ENCODE results near the gene MAL.
"Not testable (repeated sequence)": the region's sequence is repeated elsewhere in the genome, so short reads cannot be mapped to it uniquely, and the experiment has no call there.

MAL gene

GRCh38 chr2:95034818-95035217 lies 9.3 kb downstream of the MAL start:
- H3K18ac ChIP-seq (ENCODE audit: low read length) = no peak overlapping the region
- H4K91ac ChIP-seq (ENCODE audit: low read depth, low read length) = no peak overlapping the region
- H2BK12ac ChIP-seq (ENCODE audit: low read length) = no peak overlapping the region
- no peaks in the 10 kb centered on the region for H3K79me2 ChIP-seq (ENCODE audit: control insufficient read depth, insufficient read depth, low read length, poor library complexity)
- WGBS (ENCODE audit: extremely low coverage, insufficient coverage, insufficient read length) = no CpG with 5 or more reads among the region's 7 CpGs
- H3K9me3 ChIP-seq (ENCODE audit: insufficient read depth, low read depth, low read length) = peaks cover 12% of the 10 kb centered on the region
- no peak overlapping the region for H2BK5ac ChIP-seq (ENCODE audit: low read depth, low read length, poor library complexity)
- H3K4me3 ChIP-seq (ENCODE audit: low read depth, low read length) = no peak overlapping the region
- H3K27ac ChIP-seq (ENCODE audit: low read depth, low read length) = no peak overlapping the region
- peaks cover 10 to 17% of the 10 kb centered on the region in 2 experiments for H3K4me1 ChIP-seq (ENCODE audit: control insufficient read depth in 1 of 2, insufficient read depth in 2 of 2, low read length in 2 of 2)
- no peaks in the 10 kb centered on the region for H3K79me1 ChIP-seq (ENCODE audit: low read length)
- H2BK120ac ChIP-seq (ENCODE audit: insufficient read depth, low read length, poor library complexity) = no peak overlapping the region
- no peak overlapping the region for H3K23ac ChIP-seq (ENCODE audit: low read length)
- no peak overlapping the region for H4K8ac ChIP-seq (ENCODE audit: low read depth, low read length)
- H3K4me2 ChIP-seq (ENCODE audit: low read length) = no peak overlapping the region
- no peak overlapping the region for H3K4ac ChIP-seq (ENCODE audit: low read depth, low read length)
- H2AK5ac ChIP-seq (ENCODE audit: low read length) = no peak overlapping the region
- H3K27me3 ChIP-seq (ENCODE audit: insufficient read depth, low read length) = no peaks in the 10 kb centered on the region
- H3K9ac ChIP-seq (ENCODE audit: low read length) = no peak overlapping the region
- H4K12ac ChIP-seq (ENCODE audit: low read depth, low read length) = no peak overlapping the region
- no peak overlapping the region for H2AFZ ChIP-seq (ENCODE audit: insufficient read depth, low read length, poor library complexity)
- no peak overlapping the region for H3K14ac ChIP-seq (ENCODE audit: low read length)
- no peaks in the 10 kb centered on the region for H3K36me3 ChIP-seq (ENCODE audit: control insufficient read depth in 1 of 2, insufficient read depth in 2 of 2, low read length in 2 of 2)
- DNase-seq = no peak

GRCh38 chr2:95036596-95037383 lies 11.3 kb downstream of the MAL start:
- Histone ChIP-seq H3K27me3 (ENCODE audit: insufficient read depth, low read length) (no peaks in the 10 kb centered on the region), H3K14ac (ENCODE audit: low read length) (no peak overlapping the region), H3K18ac (ENCODE audit: low read length) (no peak overlapping the region), H3K4me3 (ENCODE audit: low read depth, low read length) (no peak overlapping the region), H2AFZ (ENCODE audit: insufficient read depth, low read length, poor library complexity) (no peak overlapping the region), H3K79me2 (ENCODE audit: control insufficient read depth, insufficient read depth, low read length, poor library complexity) (no peaks in the 10 kb centered on the region), H4K12ac (ENCODE audit: low read depth, low read length) (no peak overlapping the region), H3K9me3 (ENCODE audit: insufficient read depth, low read depth, low read length) (peaks cover 11% of the 10 kb centered on the region), H4K8ac (ENCODE audit: low read depth, low read length) (no peak overlapping the region), H2BK12ac (ENCODE audit: low read length) (no peak overlapping the region), H3K79me1 (ENCODE audit: low read length) (no peaks in the 10 kb centered on the region), H3K27ac (ENCODE audit: low read depth, low read length) (no peak overlapping the region), H3K4me2 (ENCODE audit: low read length) (no peak overlapping the region), H3K4me1 (ENCODE audit: control insufficient read depth in 1 of 2, insufficient read depth in 2 of 2, low read length in 2 of 2) (peaks cover 0 to 8% of the 10 kb centered on the region in 2 experiments), H2BK120ac (ENCODE audit: insufficient read depth, low read length, poor library complexity) (no peak overlapping the region), H2AK5ac (ENCODE audit: low read length) (no peak overlapping the region), H3K23ac (ENCODE audit: low read length) (no peak overlapping the region), H3K36me3 (ENCODE audit: control insufficient read depth in 1 of 2, insufficient read depth in 2 of 2, low read length in 2 of 2) (no peaks in the 10 kb centered on the region), H2BK5ac (ENCODE audit: low read depth, low read length, poor library complexity) (no peak overlapping the region), H3K4ac (ENCODE audit: low read depth, low read length) (no peak overlapping the region), H3K9ac (ENCODE audit: low read length) (no peak overlapping the region), H4K91ac (ENCODE audit: low read depth, low read length) (no peak overlapping the region)
- no peak for DNase-seq
- no CpG with 5 or more reads among the region's 3 CpGs for WGBS (ENCODE audit: extremely low coverage, insufficient coverage, insufficient read length)

- Histone ChIP-seq H3K18ac (ENCODE audit: low read length) (no peak overlapping the region), H3K14ac (ENCODE audit: low read length) (no peak overlapping the region), H3K4me3 (ENCODE audit: low read depth, low read length) (no peak overlapping the region), H3K23ac (ENCODE audit: low read length) (no peak overlapping the region), H3K79me1 (ENCODE audit: low read length) (no peaks in the 10 kb centered on the region), H3K27ac (ENCODE audit: low read depth, low read length) (no peak overlapping the region), H2BK5ac (ENCODE audit: low read depth, low read length, poor library complexity) (no peak overlapping the region), H3K27me3 (ENCODE audit: insufficient read depth, low read length) (no peaks in the 10 kb centered on the region), H3K4ac (ENCODE audit: low read depth, low read length) (no peak overlapping the region), H2AK5ac (ENCODE audit: low read length) (no peak overlapping the region), H3K4me2 (ENCODE audit: low read length) (no peak overlapping the region), H4K91ac (ENCODE audit: low read depth, low read length) (no peak overlapping the region), H2BK120ac (ENCODE audit: insufficient read depth, low read length, poor library complexity) (no peak overlapping the region), H4K8ac (ENCODE audit: low read depth, low read length) (no peak overlapping the region), H3K36me3 (ENCODE audit: control insufficient read depth in 1 of 2, insufficient read depth in 2 of 2, low read length in 2 of 2) (no peaks in the 10 kb centered on the region), H4K12ac (ENCODE audit: low read depth, low read length) (no peak overlapping the region), H3K9me3 (ENCODE audit: insufficient read depth, low read depth, low read length) (peaks cover 10% of the 10 kb centered on the region), H3K4me1 (ENCODE audit: control insufficient read depth in 1 of 2, insufficient read depth in 2 of 2, low read length in 2 of 2) (peaks cover 0 to 5% of the 10 kb centered on the region in 2 experiments), H2BK12ac (ENCODE audit: low read length) (no peak overlapping the region), H3K79me2 (ENCODE audit: control insufficient read depth, insufficient read depth, low read length, poor library complexity) (no peaks in the 10 kb centered on the region), H3K9ac (ENCODE audit: low read length) (no peak overlapping the region), H2AFZ (ENCODE audit: insufficient read depth, low read length, poor library complexity) (no peak overlapping the region)
- WGBS (ENCODE audit: extremely low coverage, insufficient coverage, insufficient read length) = no CpG with 5 or more reads among the region's 2 CpGs
- DNase-seq = no peak
Measured at GRCh38 chr2:95037384-95037839, 11.9 kb downstream of the MAL start.

- H2AFZ ChIP-seq (ENCODE audit: insufficient read depth, low read length, poor library complexity); H2BK5ac ChIP-seq (ENCODE audit: low read depth, low read length, poor library complexity); H3K9me3 ChIP-seq (ENCODE audit: insufficient read depth, low read depth, low read length); H4K12ac ChIP-seq (ENCODE audit: low read depth, low read length); H3K4me3 ChIP-seq (ENCODE audit: low read depth, low read length); H3K4me2 ChIP-seq (ENCODE audit: low read length); H3K9ac ChIP-seq (ENCODE audit: low read length); H3K14ac ChIP-seq (ENCODE audit: low read length); H3K79me1 ChIP-seq (ENCODE audit: low read length); DNase-seq; H2AK5ac ChIP-seq (ENCODE audit: low read length); H4K8ac ChIP-seq (ENCODE audit: low read depth, low read length); H3K36me3 ChIP-seq (ENCODE audit: control insufficient read depth in 1 of 2, insufficient read depth in 2 of 2, low read length in 2 of 2); H4K91ac ChIP-seq (ENCODE audit: low read depth, low read length); H3K79me2 ChIP-seq (ENCODE audit: control insufficient read depth, insufficient read depth, low read length, poor library complexity); H3K4ac ChIP-seq (ENCODE audit: low read depth, low read length); H3K23ac ChIP-seq (ENCODE audit: low read length); H2BK120ac ChIP-seq (ENCODE audit: insufficient read depth, low read length, poor library complexity); H2BK12ac ChIP-seq (ENCODE audit: low read length); H3K27ac ChIP-seq (ENCODE audit: low read depth, low read length); H3K18ac ChIP-seq (ENCODE audit: low read length); H3K4me1 ChIP-seq (ENCODE audit: control insufficient read depth in 1 of 2, insufficient read depth in 2 of 2, low read length in 2 of 2); H3K27me3 ChIP-seq (ENCODE audit: insufficient read depth, low read length): not testable (repeated sequence)
- WGBS (ENCODE audit: extremely low coverage, insufficient coverage, insufficient read length) = no CpG with 5 or more reads among the region's 3 CpGs
Measured at GRCh38 chr2:95037841-95038585, 12.5 kb downstream of the MAL start.
